ENCODE results near the gene NDUFA3.

NDUFA3 gene

DNA sequence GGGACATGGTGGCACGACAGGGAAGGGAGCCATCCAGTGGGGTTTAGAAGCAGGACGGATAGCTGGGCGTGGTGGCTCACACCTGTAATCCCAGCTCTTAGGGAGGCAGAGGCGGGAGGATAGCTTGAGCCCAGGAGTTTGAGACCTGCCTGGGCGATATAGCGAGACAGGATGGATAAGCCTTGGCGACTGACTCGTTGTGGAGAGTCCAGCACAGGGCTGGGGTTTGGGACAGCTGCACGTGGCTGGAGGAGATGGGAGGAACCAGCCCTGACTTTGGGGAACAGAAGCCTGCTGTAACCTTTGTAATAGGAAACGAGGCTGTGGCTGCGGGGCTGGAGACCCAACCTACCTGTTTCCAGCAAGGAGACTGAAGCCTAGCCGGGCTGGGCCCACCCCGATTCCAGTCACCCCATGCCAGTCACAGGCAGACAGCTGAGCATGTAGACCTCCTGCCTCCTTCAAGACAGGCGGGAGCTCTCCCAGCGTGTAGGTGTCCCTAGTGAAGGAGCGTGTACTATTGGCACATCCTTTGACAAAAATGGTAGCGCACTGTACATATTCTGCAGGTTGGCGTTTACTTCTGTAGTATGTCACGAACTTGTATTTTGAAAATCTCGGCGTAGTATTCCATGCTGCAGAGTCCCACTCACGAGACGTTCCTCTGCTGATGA lies 48.8 kb downstream of the NDUFA3 start:
- H3K4me1 ChIP-seq (ENCODE audit: control insufficient read depth, low read length), result no peaks in the 10 kb centered on the region
- H3K27me3 ChIP-seq (ENCODE audit: control insufficient read depth, low read length), result no peaks in the 10 kb centered on the region
- H3K79me2 ChIP-seq (ENCODE audit: control insufficient read depth, low read length), result no peaks in the 10 kb centered on the region
- no peak overlapping the region for H3K4me3 ChIP-seq (ENCODE audit: low read length)
- H3K9me2 ChIP-seq (replicated peaks; ENCODE audit: control insufficient read depth, low read length), result no peaks in the 10 kb centered on the region
- no peaks in the 10 kb centered on the region; the same call in 1 of the 2 replicates for H3F3A ChIP-seq (ENCODE audit: control insufficient read depth, insufficient read depth)
- H3K9me3 ChIP-seq (ENCODE audit: control insufficient read depth, insufficient read depth, low read length), result no peaks in the 10 kb centered on the region
- no peaks in the 10 kb centered on the region; the same call in 1 of the 2 replicates for H4K20me1 ChIP-seq (ENCODE audit: control insufficient read depth, insufficient read depth, low read depth, low read length)
- peaks cover 95% of the 10 kb centered on the region for H3K36me3 ChIP-seq (ENCODE audit: control insufficient read depth, low read length)
- no peak overlapping the region for H3K4me2 ChIP-seq (ENCODE audit: low read length)
- no peak overlapping the region for H3K27ac ChIP-seq (ENCODE audit: low read depth, low read length)
- TF ChIP-seq, protein P1, sequence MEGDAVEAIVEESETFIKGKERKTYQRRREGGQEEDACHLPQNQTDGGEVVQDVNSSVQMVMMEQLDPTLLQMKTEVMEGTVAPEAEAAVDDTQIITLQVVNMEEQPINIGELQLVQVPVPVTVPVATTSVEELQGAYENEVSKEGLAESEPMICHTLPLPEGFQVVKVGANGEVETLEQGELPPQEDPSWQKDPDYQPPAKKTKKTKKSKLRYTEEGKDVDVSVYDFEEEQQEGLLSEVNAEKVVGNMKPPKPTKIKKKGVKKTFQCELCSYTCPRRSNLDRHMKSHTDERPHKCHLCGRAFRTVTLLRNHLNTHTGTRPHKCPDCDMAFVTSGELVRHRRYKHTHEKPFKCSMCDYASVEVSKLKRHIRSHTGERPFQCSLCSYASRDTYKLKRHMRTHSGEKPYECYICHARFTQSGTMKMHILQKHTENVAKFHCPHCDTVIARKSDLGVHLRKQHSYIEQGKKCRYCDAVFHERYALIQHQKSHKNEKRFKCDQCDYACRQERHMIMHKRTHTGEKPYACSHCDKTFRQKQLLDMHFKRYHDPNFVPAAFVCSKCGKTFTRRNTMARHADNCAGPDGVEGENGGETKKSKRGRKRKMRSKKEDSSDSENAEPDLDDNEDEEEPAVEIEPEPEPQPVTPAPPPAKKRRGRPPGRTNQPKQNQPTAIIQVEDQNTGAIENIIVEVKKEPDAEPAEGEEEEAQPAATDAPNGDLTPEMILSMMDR (IDR thresholded peaks at IDR 0.05; ENCODE audit: low read depth, low read length, poor library complexity, severe bottlenecking), result no peak
- TF ChIP-seq EZH2phosphoT487 (IDR thresholded peaks at IDR 0.05; ENCODE audit: borderline replicate concordance, low read length), result no peak

DNA sequence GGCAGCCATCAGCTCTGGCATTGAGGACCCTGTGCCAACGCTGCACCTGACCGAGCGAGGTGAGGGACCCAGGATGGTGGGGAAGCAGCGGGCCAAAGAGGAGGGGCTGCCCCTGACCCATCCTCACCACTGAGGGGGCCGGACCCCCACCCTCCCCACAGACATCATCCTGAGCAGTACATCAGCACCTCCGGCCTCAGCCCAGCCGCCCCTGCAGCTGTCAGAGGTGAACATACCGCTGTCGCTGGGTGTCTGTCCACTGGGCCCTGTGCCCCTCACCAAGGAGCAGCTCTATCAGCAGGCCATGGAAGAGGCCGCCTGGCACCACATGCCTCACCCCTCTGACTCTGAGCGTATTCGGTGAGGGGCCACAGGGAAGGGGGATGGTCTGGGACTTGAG lies 49.6 kb downstream of the NDUFA3 start:
- H3K4me2 ChIP-seq (ENCODE audit: low read length), result no peak overlapping the region
- H3F3A ChIP-seq (ENCODE audit: control insufficient read depth, insufficient read depth), result no peaks in the 10 kb centered on the region; the same call in 1 of the 2 replicates
- no peak overlapping the region for H3K27ac ChIP-seq (ENCODE audit: low read depth, low read length)
- no peaks in the 10 kb centered on the region for H3K27me3 ChIP-seq (ENCODE audit: control insufficient read depth, low read length)
- TF ChIP-seq, protein P1 (IDR thresholded peaks at IDR 0.05; ENCODE audit: low read depth, low read length, poor library complexity, severe bottlenecking), result no peak
- no peak for TF ChIP-seq EZH2phosphoT487 (IDR thresholded peaks at IDR 0.05; ENCODE audit: borderline replicate concordance, low read length)
- no peaks in the 10 kb centered on the region for H3K9me3 ChIP-seq (ENCODE audit: control insufficient read depth, insufficient read depth, low read length)
- peaks cover 94% of the 10 kb centered on the region for H3K36me3 ChIP-seq (ENCODE audit: control insufficient read depth, low read length)
- H3K4me1 ChIP-seq (ENCODE audit: control insufficient read depth, low read length), result no peaks in the 10 kb centered on the region
- no peaks in the 10 kb centered on the region for H3K79me2 ChIP-seq (ENCODE audit: control insufficient read depth, low read length)
- no peaks in the 10 kb centered on the region for H3K9me2 ChIP-seq (replicated peaks; ENCODE audit: control insufficient read depth, low read length)
- H3K4me3 ChIP-seq (ENCODE audit: low read length), result no peak overlapping the region
- no peaks in the 10 kb centered on the region; the same call in 1 of the 2 replicates for H4K20me1 ChIP-seq (ENCODE audit: control insufficient read depth, insufficient read depth, low read depth, low read length)

DNA sequence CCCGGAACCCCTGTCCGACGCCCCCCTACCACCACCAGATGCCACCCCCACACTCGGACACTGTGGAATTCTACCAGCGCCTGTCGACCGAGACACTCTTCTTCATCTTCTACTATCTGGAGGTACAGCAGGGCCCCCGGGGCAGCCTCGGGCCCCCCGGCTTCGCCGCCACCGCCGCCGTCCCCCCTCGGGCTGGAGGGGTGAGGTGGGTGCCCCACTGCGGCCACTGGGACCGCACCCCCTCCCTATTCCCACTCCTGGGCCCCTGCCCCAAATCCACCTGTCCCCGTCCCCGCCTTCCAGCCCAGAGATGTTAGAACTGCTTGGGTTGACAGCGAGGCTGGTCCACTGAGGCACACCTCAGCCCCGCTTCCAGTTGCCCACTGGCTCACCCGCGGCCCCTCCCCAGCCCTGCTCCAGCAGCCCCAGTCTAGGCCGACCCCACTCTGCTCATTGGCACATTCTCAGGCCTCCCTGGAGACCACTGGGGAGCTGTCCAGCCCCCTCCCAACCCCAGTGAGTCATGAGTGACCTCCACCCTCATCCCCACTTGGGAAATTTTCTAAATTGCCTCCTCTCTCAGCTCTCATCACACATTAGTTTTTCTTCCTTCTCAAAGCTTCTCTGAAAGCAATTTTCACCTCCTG lies 50.3 kb downstream of the NDUFA3 start:
- H3K4me2 ChIP-seq (ENCODE audit: low read length), result no peak overlapping the region
- H3K36me3 ChIP-seq (ENCODE audit: control insufficient read depth, low read length), result peaks cover 89% of the 10 kb centered on the region
- H3K27ac ChIP-seq (ENCODE audit: low read depth, low read length), result no peak overlapping the region
- no peaks in the 10 kb centered on the region for H3K9me3 ChIP-seq (ENCODE audit: control insufficient read depth, insufficient read depth, low read length)
- no peak overlapping the region for H3K4me3 ChIP-seq (ENCODE audit: low read length)
- TF ChIP-seq, protein P1 (IDR thresholded peaks at IDR 0.05; ENCODE audit: low read depth, low read length, poor library complexity, severe bottlenecking), result no peak
- no peak for TF ChIP-seq EZH2phosphoT487 (IDR thresholded peaks at IDR 0.05; ENCODE audit: borderline replicate concordance, low read length)
- peaks cover under 1% of the 10 kb centered on the region; the same call in 1 of the 2 replicates for H3K79me2 ChIP-seq (ENCODE audit: control insufficient read depth, low read length)
- H3K9me2 ChIP-seq (replicated peaks; ENCODE audit: control insufficient read depth, low read length), result no peaks in the 10 kb centered on the region
- H3K4me1 ChIP-seq (ENCODE audit: control insufficient read depth, low read length), result peaks cover under 1% of the 10 kb centered on the region
- no peaks in the 10 kb centered on the region for H4K20me1 ChIP-seq (ENCODE audit: control insufficient read depth, insufficient read depth, low read depth, low read length)
- no peaks in the 10 kb centered on the region; the same call in none of the 2 replicates for H3F3A ChIP-seq (ENCODE audit: control insufficient read depth, insufficient read depth)
- no peaks in the 10 kb centered on the region for H3K27me3 ChIP-seq (ENCODE audit: control insufficient read depth, low read length)

Measured in DOHH2 (cell line).